Spinal cord (tissue), 10 donors: ENCODE results near the gene AATK. TPM values are rescaled to one million over a fixed set of nuclear protein-coding genes. Genes with fewer than 3 reads are reported as not detected.
A peak's percentile ranks its signal among the peaks of the same experiment; 100 is the strongest.

Source experiments
- DNase-seq, 6 donors: peaks; one replicate each; pipeline versions ENCODE4 v3.0.0 to v3.0.0-alpha.2; 2013 to 2015; ENCODE audit warnings: low spot score in 6 of 6, low read depth in 4 of 6
- H3K27ac ChIP-seq: one replicate; pipeline ENCODE4 v1.5.1; 2013; ENCODE audit warnings: low read depth, low read length, control low read depth
- H3K27me3 ChIP-seq: one replicate; pipeline ENCODE4 v1.6.1; 2013; ENCODE audit warnings: low read length; ENCODE audit not compliant: control insufficient read depth, insufficient read depth
- H3K36me3 ChIP-seq: one replicate; pipeline ENCODE4 v1.6.1; 2013; ENCODE audit warnings: low read length; ENCODE audit not compliant: control insufficient read depth, insufficient read depth
- H3K4me1 ChIP-seq: one replicate; pipeline ENCODE4 v1.6.1; 2013; ENCODE audit warnings: low read length; ENCODE audit not compliant: control insufficient read depth, insufficient read depth
- H3K4me3 ChIP-seq: one replicate; pipeline ENCODE4 v1.5.1; 2013; ENCODE audit warnings: low read depth, low read length, control low read depth
- H3K9me3 ChIP-seq: one replicate; pipeline ENCODE4 v1.6.1; 2013; ENCODE audit warnings: low read length; ENCODE audit not compliant: control insufficient read depth, insufficient read depth
- WGBS: methylation state at CpG from one replicate; pipeline ENCODE4 v1.1.5; 2013; ENCODE audit warnings: missing lambda C conversion rate; ENCODE audit not compliant: insufficient coverage; 5-methylcytosine and 5-hydroxymethylcytosine counted together
- polyA plus RNA-seq, 2 donors: library from polyadenylated mRNA; unstranded; fragments of 120-200 nt; gene quantifications; one replicate each; pipeline ENCODE4 v1.2.1, GENCODE V29; 2013; ENCODE audit not compliant: insufficient read length in 2 of 2
- total RNA-seq, 2 donors: library from RNA; depleted of rRNA in 1 of 2; stranded (reverse); fragments of 120-200 nt in 1 of 2; fragments of >200 nt in 1 of 2; gene quantifications; one replicate each; pipeline versions ENCODE4 v1.2.3 to v1.2.4, GENCODE V29; 2013 to 2014
- donor health status: healthy.

Gene AATK
- total and polyA plus RNA-seq, 4 donors, result 41.9 to 149 (median 111) TPM

GRCh38 chr17:81093619-81094508, 72.2 kb downstream of the AATK start:
- H3K27me3 ChIP-seq, result no peaks in the 10 kb centered on the region
- no peak overlapping the region for H3K4me3 ChIP-seq
- peaks cover 71% of the 10 kb centered on the region for H3K36me3 ChIP-seq
- peaks cover 80% of the 10 kb centered on the region for H3K4me1 ChIP-seq
- no peaks in the 10 kb centered on the region for H3K9me3 ChIP-seq
- DNase-seq, result peak in 2 of 6 donors; percentile 39 to 55
- 50% methylated on average over 13 of the region's 21 CpGs for WGBS
- H3K27ac ChIP-seq, result peak overlapping the region; percentile 86

DNA sequence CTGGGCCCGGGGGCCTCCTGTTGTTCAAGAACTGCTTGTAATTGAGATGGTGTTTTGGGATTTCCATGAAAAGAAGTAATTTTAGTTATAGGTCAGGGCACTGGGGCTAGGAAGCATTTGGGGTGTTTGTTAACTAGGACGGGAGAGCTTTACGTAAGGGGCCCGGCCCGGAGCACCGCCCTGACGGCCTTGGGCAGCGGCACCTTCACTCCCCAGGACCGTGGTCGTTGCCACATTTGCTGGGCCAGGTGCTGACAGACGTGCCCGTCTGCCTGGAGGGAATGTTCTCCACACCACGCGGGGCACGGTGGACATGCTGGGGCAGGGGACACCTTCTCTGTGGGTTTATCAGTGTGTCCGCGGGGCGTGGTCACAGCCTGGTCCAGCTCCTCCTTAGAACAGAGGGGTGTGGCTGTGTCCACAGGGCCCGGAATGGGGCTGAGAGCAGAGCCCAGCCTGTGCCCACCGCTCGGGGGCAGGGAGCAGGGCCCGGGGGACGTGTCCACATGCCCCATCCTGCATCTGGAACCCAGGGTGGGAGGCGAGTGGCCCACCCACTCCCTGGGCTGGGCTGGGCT, 73.4 kb downstream of the AATK start:
- DNase-seq, result no peak
- Histone ChIP-seq H3K27me3 (no peaks in the 10 kb centered on the region), H3K27ac (no peak overlapping the region), H3K4me1 (peaks cover 74% of the 10 kb centered on the region), H3K4me3 (no peak overlapping the region), H3K9me3 (no peaks in the 10 kb centered on the region), H3K36me3 (peaks cover 75% of the 10 kb centered on the region)
- WGBS, result 89% methylated on average over 24 of the region's 24 CpGs

DNA sequence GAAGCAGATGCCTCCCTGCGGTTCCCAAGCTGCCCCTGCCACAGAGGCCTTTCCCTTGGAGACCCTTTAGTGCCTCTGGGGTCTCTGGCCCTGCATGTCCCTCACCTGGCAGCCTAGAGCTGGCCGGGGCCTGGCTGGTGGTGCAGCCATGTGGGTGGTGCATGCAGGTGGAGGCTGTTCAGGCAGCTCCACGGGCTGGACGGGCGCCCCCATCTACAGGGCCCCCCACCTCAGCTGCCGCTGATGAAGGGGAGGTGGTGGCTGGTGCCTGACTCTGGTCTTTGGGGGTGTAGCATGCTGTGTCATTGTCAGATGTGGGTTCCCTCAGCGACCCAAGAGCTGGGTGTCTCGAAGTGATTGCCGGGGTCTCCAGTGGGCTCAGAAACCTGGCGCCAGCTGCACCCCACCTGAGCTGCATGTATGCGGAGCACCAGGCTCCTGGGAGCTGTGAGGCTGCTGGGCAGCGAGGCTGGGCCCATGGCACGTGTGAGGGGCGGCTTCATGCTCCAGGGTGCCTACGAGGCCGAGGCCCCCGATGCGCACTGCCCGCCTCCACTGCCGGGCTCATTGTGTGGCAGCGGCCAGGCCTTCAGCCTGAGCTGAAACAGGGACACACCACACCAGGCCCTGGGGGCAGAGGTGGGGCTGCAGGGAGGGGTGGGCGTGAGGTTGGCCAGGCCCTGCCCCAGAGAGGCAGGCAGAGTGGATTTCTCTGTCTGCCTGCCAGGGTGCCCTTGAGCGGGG, 74.1 kb downstream of the AATK start:
- DNase-seq, result no peak
- WGBS, result 76% methylated on average over 19 of the region's 23 CpGs
- Histone ChIP-seq H3K36me3 (peaks cover 81% of the 10 kb centered on the region), H3K27me3 (no peaks in the 10 kb centered on the region), H3K27ac (no peak overlapping the region), H3K4me1 (peaks cover 67% of the 10 kb centered on the region), H3K4me3 (no peak overlapping the region), H3K9me3 (no peaks in the 10 kb centered on the region)

- no peak overlapping the region for H3K27ac ChIP-seq
- no peak overlapping the region for H3K4me3 ChIP-seq
- H3K36me3 ChIP-seq, result peaks cover 81% of the 10 kb centered on the region
- H3K27me3 ChIP-seq, result no peaks in the 10 kb centered on the region
- WGBS, result 87% methylated on average over 7 of the region's 9 CpGs
- H3K4me1 ChIP-seq, result peaks cover 59% of the 10 kb centered on the region
- no peak for DNase-seq
- no peaks in the 10 kb centered on the region for H3K9me3 ChIP-seq
Measured at GRCh38 chr17:81091154-81091553, 74.9 kb downstream of the AATK start.

DNA sequence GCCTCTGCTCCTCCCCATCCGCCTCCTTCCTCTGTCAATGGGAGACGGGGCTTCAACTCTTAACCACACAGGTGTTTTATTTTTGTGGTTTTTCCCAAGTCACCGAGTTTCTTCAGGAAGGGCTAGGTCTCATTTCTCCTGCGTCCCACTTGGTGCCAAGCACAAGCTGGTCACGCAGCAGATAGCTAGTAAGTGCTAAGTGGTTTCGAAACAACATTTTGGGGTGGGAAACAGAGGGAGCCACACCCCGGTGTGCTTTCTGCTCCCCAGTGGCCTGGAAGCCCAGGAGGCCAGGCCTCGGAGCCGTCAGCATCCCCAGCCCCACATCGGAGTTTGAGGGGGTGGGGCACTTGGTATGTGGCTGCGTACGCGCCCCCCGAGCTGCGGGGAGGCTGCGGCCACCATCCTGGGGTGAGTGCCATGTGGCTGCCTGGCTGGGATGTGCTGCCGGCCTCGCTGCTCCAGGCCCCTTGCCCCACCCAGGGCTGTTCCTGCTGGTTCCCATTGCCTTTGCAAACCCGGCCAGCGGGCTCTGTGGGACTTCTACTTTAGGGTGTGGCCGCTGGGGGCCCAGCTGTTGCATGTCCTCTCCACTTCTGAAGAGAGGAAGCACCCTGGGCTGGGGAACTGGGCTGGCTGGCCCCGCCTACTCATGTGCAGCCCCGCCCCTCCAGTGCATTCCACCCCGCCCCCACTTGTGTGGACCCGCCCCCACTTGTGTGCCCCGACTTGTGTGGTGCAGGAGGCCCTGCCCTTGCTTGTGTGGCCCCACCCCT, 75.5 kb downstream of the AATK start:
- Histone ChIP-seq H3K9me3 (no peaks in the 10 kb centered on the region), H3K4me3 (no peak overlapping the region), H3K36me3 (peaks cover 82% of the 10 kb centered on the region), H3K27me3 (no peaks in the 10 kb centered on the region), H3K27ac (no peak overlapping the region), H3K4me1 (peaks cover 53% of the 10 kb centered on the region)
- DNase-seq, result no peak
- WGBS, result 73% methylated on average over 19 of the region's 26 CpGs

GRCh38 chr17:81086789-81087551, 79.1 kb downstream of the AATK start:
- DNase-seq, result no peak
- no peaks in the 10 kb centered on the region for H3K9me3 ChIP-seq
- H3K4me3 ChIP-seq, result no peak overlapping the region
- peaks cover 95% of the 10 kb centered on the region for H3K36me3 ChIP-seq
- H3K27me3 ChIP-seq, result no peaks in the 10 kb centered on the region
- H3K27ac ChIP-seq, result no peak overlapping the region
- WGBS, result 94% methylated on average over 31 of the region's 32 CpGs
- peaks cover 47% of the 10 kb centered on the region for H3K4me1 ChIP-seq

DNA sequence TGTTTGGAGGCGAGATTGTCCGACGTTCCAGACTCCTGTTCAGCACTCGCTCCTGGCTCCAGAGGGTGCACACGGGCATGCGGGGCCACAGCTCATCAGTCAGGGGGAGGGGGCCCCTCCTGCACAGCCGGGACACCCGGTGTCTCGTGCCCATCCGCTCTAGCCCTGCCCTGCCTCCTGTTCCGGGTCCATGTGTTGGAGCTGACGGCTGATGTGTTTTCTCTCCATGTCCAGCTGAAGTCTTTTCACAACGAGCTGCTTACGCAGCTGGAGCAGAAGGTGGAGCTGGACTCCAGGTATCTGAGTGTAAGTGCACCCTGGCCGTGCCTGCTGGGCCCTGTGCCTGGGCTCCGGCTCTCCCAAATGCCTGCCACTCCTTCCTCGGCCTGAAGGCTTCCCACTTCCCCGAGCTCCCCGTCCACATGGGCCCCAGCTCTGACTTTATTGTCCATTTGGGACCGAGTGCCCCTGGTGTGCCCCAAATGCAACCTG, 80.6 kb downstream of the AATK start:
- no peaks in the 10 kb centered on the region for H3K27me3 ChIP-seq
- peaks cover 50% of the 10 kb centered on the region for H3K4me1 ChIP-seq
- H3K27ac ChIP-seq, result no peak overlapping the region
- H3K36me3 ChIP-seq, result peaks cover 97% of the 10 kb centered on the region
- no peaks in the 10 kb centered on the region for H3K9me3 ChIP-seq
- no peak for DNase-seq
- WGBS, result 86% methylated on average over 20 of the region's 20 CpGs
- H3K4me3 ChIP-seq, result no peak overlapping the region

GRCh38 chr17:81084680-81085419, 81.2 kb downstream of the AATK start:
- Histone ChIP-seq H3K27me3 (no peaks in the 10 kb centered on the region), H3K4me1 (peaks cover 51% of the 10 kb centered on the region), H3K4me3 (no peak overlapping the region), H3K27ac (no peak overlapping the region), H3K36me3 (peaks cover 96% of the 10 kb centered on the region), H3K9me3 (no peaks in the 10 kb centered on the region)
- DNase-seq, result no peak
- WGBS, result 73% methylated on average over 26 of the region's 26 CpGs
